GM19468 (cell line): ENCODE data around the gene TYMP.

Experiments used
- ATAC-seq: cut with Tn5 transposase; IDR thresholded peaks from one replicate; pipeline ENCODE4 v1.9.1; 2021; ENCODE audit warnings: mild to moderate bottlenecking, moderate library complexity, moderate number of reproducible peaks; ENCODE audit not compliant: unreplicated experiment; ENCODE audit errors: extremely low read depth

The TYMP gene

DNA sequence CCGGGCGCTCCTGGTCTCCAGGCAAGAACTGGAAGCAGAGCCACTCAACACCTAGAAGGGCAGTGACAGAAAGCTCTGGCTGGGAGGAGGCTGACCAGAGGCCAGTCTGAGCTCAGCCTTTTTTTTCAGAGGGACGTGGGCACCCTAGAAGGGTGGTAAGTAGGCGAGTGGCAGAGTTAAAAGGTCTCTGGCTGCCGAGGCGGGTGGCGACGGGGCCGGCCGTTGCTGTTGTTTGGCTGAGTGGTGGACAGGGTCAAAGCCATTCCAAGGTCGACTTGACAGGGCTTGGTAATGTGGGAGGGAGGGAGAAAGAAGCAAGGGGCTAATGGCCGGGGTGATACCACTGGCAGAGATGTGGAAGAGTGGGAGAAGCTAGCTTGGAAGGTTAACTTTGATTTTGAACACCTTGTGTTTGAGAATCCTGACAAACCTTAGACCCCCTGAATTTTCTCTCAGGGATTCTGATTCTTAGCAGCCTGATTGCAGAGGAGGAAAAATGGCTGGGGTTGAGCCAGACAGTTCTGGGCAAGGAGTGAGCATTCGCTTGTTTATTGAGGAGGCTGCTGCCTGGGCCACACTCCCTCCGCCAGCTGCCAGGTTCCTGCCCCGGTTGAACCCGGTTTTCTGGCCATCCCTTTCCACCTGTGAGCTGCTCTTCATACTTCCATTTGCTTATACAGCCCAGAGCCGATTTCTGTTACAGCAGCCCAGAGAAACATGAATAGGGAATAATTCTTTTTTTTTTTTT, 33.8 kb upstream of the TYMP start:
- no peak for ATAC-seq

DNA sequence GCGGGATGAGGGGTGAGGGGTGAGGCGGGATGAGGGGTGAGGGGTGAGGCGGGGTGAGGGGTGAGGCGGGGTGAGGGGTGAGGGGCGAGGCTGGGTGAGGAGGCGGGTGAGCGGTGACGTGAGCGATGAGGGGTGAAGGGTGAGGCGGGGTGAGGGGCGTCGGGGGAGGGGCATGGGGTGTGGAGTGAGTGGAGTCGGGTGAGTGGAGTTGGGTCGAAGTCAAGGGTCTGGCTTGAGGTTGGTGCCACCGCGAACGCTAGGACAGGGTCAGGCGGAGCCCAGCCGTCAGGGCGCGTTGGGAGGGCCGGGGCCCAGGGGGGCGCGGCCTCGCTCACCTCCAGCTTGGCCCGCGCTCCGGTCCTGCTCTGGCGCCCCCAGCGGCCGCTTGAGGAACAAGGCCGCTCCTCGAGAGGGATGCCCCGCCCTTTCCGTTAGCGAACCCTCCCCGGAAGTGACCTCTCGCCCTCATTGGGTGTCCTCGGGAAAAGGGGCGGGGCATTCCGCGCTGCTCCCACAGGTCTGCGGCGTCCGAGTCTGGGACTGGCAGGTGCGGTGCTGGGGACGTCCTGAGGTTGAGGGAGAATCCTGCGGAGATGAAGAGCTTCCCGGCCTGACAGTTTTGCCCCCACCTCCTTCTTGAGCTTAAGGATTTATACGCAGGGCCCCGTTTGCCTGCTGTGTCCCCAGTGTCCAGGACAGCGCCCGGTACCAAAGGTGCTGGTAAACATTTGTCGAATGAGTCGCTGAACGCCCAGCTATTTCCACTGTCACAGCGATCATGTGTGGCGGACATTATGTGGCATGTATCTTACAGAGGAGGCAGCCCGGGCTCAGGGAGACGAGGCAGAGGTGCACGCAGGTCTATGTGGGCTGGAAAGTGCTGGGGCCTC, 33.0 kb upstream of the TYMP start, which contains the start of gene SYCE3:
TSS of gene SYCE3 (minus strand) at position 397 of the 890 bp plus-strand sequence. CDS start 6,514 bp downstream, outside the sequence.
- ATAC-seq: peak; percentile 60

DNA sequence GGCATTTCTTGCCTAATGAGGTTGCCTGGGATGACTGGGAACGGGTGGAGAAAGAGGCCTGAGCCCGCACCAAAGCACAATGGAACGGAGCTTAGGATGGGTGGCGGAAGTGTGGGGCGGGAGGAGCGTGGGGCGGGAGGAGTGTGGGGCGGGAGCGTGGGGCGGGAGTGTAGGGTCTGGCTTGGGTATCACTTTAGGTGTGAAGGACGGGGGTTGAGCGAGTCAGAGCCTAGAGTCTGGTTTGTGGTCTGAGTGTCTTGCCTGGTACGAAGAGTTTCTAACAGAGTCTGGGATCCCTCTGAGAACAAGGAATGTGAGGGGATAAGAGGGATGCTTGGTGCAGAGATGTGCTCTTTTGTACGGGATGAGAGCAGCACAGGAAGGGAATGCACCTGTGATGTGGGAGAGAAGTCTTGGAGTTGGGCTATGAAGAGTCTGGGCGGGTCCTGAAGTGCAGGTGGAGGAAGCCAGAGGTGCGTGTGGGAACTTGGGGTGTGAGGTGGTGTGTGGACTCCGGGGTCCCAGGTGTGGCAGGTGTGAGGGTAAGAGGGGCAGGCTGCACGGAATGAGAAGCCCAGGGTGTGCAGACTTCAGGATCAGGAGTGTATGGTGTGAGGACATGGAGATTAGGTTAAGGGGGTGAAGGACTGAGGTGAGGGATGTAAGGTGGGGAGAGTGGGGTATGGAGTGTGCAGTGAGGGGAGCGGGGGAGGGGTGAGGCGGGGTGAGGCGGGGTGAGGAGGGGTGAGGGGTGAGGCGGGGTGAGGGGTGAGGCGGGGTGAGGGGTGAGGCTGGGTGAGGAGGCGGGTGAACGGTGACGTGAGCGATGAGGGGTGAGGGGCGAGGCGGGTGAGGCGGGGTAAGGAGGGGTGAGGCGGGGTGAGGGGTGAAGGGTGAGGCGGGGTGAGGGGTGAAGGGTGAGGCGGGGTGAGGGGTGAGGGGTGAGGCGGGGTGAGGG, 31.9 kb upstream of the TYMP start:
- no peak for ATAC-seq

DNA sequence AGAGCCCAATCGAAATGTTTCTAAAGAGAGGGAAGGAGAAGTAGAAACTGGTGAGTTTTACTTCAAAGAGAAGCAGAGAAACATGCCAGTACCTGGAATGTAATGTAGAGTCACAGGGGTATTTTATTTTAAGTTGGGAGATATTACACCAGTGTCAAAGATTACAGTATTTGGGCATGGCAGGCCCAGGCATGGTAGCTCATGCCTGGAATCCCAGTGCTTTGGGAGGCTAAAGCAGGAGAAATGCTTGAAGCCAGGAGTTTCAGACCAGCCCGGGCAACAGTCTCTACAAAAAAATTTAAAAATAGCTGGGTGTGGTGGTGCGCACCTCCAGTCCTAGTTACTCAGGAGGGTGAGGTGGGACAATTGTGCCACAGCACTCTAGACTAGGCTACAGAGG, 30.2 kb upstream of the TYMP start:
- no peak for ATAC-seq

DNA sequence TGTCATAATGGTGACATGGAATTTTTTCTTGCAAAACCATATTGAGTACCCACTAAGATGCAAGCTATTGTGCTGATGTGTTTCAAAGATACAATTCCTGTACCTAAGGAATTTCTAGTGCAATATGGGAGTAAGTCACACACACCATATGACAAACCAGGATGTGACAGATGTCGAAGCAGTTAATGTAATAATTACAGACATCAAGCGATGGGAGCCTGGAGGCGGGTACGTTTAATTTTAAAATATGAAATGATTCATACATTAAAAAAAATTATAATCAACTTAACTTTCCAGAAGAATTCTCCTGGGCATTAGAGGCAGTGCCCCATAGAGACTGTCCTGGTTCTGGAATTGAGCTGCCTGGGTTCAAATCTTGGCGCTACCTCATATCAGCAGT, 26.9 kb upstream of the TYMP start:
- no peak for ATAC-seq

DNA sequence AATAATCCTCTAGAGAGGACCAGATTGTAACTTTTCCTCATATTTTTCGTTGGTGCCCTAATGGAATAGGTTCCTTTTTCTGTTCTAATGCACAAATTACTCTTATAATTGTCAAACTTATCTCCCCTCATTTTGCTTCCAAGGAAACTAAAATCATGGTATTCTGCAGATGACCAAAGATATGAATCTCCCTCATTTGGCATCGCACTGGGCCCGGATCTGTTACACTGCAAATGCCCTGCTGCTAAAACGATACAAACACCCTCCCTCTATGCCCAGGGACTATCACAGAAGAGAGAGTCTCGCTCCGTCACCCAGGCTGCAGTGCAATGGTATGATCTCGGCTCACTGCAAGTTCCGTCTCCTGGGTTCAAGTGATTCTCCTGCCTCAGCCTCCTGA, 23.5 kb upstream of the TYMP start:
- ATAC-seq: no peak

DNA sequence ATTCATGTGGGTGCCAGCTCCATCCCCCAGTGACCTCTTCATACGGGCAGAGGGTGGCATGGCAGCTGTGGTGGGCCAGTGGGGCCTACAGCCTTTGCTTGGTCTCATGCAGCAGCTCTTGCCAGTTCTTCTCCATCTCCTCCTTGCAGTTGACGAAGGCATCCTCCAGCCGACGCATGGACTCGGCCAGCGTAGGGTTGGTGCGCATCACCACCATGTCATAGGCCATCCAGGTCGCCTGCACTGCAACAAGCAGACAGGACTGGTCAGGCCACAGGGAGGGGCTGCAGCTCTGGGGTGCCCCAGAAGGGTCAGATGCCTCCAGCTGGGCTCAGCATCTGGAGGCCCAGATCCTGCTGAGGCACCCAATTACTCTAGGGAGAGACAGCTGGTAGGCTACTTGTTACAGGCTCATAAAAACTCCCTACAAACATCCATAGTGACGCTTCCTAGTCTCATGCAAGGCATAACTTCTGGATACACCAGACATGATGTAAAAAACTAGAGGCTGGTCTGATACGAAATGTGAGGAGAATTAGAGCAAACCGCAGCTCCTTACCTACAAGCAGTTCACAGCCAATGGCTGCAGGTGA, 21.4 kb upstream of the TYMP start:
- ATAC-seq: no peak

DNA sequence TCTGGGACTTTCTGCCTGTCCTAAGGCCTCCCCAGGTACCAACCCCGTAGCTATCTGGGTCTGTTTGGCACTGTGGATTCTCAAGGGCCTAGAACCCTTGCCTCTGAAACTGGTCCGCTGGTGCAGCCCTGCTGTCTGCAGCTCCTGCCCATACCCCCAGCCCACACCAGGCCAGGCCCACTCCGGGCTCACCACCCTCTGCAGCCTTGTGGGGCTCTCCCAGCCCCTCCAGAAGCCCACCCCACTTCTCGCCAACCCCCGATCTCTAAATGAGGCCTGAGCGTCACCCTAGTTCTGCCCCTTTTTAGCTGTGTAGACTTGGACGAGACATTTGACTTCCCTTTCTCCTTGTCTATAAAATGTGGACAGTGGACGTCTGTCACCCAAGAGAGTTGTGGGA, 20.6 kb upstream of the TYMP start:
- no peak for ATAC-seq

DNA sequence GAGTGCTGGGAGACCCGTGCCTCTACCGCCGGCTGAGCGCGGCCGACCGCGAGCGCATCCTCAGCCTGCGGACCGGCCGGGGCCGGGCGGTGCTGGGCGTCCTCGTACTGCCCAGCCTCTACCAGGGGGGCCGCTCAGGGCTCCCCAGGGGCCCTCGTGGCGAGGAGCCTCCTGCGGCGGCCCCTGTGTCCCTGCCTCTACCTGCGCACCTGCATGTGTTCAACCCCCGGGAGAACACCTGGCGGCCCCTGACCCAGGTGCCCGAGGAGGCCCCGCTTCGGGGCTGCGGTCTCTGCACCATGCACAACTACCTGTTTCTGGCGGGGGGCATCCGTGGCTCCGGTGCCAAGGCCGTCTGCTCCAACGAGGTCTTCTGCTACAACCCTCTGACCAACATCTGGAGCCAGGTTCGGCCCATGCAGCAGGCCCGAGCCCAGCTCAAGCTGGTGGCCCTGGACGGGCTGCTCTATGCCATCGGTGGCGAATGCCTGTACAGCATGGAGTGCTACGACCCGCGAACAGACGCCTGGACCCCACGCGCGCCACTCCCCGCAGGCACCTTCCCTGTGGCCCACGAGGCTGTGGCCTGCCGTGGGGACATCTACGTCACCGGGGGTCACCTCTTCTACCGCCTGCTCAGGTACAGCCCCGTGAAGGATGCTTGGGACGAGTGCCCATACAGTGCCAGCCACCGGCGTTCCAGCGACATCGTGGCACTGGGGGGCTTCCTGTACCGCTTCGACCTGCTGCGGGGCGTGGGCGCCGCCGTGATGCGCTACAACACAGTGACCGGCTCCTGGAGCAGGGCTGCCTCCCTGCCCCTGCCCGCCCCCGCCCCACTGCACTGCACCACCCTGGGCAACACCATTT, 19.3 kb upstream of the TYMP start:
- no peak for ATAC-seq

DNA sequence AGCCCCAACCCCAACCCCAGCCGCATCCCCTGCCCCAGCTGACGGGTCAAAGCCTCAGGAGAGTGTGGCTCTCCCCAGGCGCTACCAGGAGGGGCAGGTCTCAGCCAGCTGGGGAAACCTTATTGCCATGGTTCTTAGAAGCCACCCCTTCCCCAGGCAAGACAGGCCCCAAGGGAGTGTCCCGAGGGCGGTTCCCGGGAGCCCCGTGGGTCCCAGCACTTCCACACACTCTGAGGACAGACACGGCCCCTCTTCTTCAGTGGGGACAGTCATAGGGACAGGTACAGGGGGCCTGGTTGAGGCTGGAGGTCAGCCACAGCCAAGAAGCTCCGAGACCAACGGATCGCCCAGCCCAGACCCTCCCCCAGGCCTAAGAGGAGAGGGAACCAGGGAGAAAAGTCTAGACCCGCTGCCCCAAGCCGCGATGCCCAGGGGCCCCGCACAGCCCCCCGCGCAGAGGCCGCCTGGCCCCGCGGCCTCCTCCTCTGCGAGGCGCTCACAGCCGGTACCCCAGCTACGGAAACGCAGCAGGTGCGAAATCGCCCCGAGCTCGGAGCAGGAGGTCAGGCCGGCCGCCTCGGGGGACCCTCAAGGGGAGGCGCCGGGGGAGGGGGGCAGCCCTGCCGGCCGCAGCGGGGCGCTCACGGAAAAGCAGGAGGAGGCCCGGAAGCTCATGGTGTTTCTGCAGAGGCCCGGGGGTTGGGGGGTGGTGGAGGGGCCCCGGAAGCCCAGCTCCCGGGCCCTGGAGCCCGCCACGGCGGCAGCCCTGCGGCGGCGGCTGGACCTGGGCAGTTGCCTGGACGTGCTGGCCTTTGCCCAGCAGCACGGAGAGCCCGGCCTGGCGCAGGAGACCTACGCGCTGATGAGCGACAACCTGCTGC, 18.5 kb upstream of the TYMP start:
- ATAC-seq: no peak

DNA sequence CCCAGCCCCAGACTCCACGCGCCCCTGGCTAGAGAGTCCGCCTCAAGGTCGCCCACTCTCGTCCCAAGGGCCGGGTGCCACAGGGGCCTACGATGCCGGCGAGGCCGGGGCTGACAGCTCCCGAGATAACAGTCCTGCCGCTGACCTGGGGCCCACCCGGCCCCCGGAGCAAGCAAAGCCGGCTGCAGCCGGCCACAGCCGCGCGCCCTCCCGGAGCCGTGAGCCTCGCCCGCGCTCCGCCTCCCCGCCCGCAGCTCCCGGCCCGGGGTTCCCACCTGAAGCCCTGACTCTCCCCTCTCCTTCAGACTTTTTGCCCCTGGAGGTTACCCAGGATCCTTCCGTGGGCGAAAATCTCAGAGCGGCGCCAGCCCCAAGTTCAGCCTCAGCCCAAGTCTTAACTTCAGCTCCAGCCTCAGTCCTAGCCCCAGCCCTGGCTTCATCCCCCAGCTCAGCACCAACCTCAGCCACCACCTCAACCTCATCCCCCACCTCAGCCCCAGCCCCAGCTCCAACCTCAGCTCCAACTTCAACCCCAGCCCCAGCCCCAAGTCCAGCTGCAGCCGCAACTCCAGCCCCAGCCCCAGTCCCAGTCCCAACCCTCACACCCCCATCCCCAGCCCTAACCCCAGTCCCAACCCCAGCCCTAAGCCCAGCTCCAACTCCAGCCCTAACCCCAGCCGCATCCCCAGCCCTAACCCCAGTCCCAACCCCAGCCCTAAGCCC, 17.6 kb upstream of the TYMP start:
- ATAC-seq: no peak

DNA sequence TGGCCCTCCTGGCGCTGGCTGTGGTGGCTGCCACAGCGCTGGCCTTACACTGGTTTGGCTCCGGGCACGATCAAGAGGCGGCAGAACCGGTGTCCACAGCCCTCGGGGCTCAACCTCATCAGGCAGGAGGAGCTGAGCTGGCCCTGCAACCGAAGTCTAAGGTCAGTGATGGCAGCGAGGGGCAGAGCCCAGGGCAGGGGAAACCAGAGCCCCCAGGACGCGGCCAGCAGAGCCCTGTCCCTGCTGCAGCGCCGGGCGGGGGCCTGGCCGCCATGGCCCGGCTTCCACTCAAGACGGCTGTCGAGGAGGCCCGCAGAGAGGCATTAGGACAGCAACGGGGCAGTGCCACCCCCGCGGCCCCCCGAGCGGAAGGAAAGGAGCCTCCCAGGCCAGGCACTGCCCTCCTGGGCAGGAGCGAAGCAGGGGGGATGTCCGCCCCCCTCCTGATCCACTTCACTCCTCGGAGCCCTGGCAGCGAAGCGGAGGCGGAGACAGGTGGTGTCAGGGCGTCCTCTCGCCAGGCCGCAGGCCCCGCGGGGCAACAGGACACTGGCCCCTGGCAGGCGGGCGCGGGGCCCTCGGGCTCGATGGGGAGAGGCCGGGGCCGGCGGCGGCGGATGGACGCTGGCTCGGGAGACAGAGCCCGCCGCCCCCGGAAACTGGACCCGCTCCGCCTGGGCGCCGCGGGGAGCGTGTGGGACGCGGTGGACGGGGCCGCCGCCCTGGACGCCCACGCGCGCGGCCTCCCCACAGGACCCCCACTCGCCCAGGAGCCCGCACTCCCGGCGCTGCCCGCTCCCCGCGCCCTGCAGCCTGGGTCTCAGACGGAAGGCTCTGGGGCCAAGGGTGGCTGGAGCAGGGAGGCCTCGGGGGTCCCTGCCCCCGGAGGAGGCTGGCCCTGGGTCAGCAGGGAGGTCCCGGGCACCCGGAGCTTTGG, 16.8 kb upstream of the TYMP start:
- ATAC-seq: no peak

DNA sequence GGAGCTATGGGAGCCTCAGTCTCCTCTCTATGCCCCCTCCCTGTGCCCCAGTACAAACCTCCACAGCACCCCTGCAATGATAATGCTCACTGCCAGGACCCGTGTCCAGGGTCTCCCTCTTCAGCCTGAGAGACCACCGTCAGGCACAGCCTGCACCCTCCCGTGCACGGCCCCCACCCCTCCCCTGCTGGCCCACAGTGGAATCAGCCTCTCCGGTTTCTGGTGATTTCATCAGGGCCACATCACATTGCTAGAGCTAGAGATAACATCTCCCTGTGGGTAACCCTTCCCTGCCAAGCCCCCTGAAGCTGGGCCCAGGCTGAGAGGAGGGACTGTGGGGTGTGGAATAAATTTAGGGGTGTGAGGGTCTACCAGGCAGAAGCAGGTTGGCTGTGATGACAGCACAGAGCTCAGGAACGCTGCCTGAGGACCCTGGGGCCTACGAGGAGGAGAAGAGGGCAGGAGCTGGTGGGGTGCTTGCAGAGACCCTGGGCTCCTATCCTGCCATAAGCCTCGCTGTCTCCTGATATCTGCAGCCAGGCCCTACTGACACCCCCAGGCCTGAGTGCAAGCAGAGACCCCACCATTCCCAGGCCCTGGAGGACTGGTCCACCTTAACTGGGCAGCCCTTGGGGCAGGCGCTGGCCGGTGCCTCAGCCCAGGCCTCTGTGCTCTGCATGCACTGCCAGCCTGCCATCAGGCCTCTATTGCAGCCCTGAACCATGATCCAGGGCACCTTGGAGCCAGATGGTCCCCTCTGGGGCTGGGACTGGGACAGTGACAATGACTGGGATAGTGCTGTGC, 15.9 kb upstream of the TYMP start, which contains the start of gene KLHDC7B:
TSS of gene KLHDC7B (plus strand) at position 378 of the 804 bp plus-strand sequence. CDS start at position 723, 345 bp downstream.
- ATAC-seq: no peak

DNA sequence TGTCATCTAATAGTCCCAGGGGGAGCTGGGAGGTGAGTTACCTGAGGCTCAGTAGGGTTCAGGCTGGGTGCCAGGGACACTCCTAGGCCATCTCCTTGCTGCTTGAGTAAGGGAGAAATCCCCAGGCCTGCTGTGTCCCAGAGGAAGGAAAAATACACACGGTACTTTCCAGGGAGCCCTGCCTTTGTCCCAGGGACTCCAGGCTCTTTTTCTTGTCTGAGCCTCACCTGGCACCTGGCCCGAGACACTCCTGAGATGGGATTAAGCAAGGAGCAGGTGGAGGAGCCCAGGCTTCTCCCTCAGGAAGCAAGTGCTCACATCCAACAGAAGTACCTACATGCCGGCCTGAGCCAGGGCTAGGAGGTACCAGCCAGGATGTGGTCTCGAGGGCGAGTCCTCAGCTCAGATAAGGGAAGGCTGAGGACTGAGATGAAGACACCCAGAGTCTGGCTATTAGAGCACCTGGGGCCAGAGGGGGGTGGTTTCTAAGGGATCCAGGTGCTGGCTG, 15.0 kb upstream of the TYMP start:
- no peak for ATAC-seq

DNA sequence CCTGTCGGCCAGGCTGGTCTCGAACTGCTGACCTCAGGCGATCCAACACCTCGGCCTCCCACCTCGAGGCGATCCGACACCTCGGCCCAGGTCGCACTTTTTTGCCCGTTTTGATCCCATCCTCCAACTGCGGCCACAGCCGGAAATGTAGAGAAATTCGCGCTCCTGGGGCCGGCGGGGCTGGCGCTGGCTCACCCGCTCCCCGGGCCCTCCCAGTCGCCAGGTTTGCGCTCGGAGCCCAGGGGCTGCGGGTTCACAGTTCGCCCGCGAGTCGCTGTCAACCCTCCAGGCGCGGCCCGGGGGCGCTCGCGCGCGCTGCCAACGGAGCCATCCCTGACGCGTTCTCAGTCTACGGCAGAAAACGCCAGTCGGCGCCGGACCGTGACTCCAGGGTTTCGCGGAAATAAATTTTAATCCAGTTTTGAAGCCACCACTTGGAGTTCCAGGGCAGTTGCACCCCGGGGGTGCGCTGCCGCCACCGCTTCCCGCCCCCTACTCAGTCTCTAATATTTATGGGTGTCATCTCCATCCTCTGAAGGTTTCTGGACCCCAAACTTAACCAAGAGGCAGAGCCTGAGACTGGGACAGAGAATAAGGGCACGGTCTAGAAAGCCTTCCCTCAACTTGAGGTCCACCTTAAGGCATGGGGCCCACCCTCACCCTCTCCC, 14.4 kb upstream of the TYMP start:
- no peak for ATAC-seq
